BLaER1 treated with 17β-estradiol and CSF1 and Interleukin-3, amounts not matched to agents 10 nM and 100 nM (cell line): ENCODE measurements around the gene SPPL3.

Experiments used
- H3K27ac ChIP-seq, 11 experiments: shearing (Covaris generic); formaldehyde crosslinking; 2 replicates each; pipeline ENCODE4 v1.8.1; 2022
- H3K27me3 ChIP-seq, 11 experiments: shearing (Covaris generic); formaldehyde crosslinking; 2 replicates each; pipeline ENCODE4 v1.8.1; 2022
- H3K36me3 ChIP-seq, 11 experiments: shearing (Covaris generic); formaldehyde crosslinking; 2 replicates each; pipeline ENCODE4 v1.8.1; 2022
- H3K4me1 ChIP-seq, 10 experiments: shearing (Covaris generic); formaldehyde crosslinking; 2 replicates each; pipeline ENCODE4 v1.8.1; 2022
- H3K4me2 ChIP-seq, 11 experiments: shearing (Covaris generic); formaldehyde crosslinking; 2 replicates each; pipeline ENCODE4 v1.8.1; 2022
- H3K4me3 ChIP-seq, 10 experiments: shearing (Covaris generic); formaldehyde crosslinking; 2 replicates each; pipeline ENCODE4 v1.8.1; 2022
- H3K9ac ChIP-seq, 11 experiments: shearing (Covaris generic); formaldehyde crosslinking; 2 replicates each; pipeline ENCODE4 v1.8.1; 2022
- H3K9me3 ChIP-seq, 11 experiments: shearing (Covaris generic); formaldehyde crosslinking; replicated peaks in 1 of 11; 2 replicates each; pipeline ENCODE4 v1.8.1; 2022
- H4K20me1 ChIP-seq, 11 experiments: shearing (Covaris generic); formaldehyde crosslinking; 2 replicates each; pipeline ENCODE4 v1.8.1; 2022
- Cebpa-rat ChIP-seq, 11 experiments: shearing (Covaris generic); IDR thresholded peaks; 2 replicates each; pipeline ENCODE4 v1.8.1; 2022

SPPL3 gene

GRCh38 chr12:120887253-120888043 lies 16.7 kb downstream of the SPPL3 start:
- no peak for TF ChIP-seq Cebpa-rat (IDR thresholded peaks at IDR 0.05)
- Histone ChIP-seq H3K9ac (no peak overlapping the region), H3K27ac (no peak overlapping the region), H3K4me1 (peaks cover 17 to 55% (median 25%) of the 10 kb centered on the region in 10 experiments), H3K4me3 (no peak overlapping the region), H3K4me2 (peak overlapping the region in 4 of 11 experiments; percentile 50 to 71 (median 63); a peak in 6 of 22 replicates), H3K36me3 (peaks cover 0 to 33% (median 9%) of the 10 kb centered on the region in 11 experiments; a peak in 7 of 22 replicates), H4K20me1 (peaks cover 8 to 100% (median 42%) of the 10 kb centered on the region in 11 experiments; a peak in 17 of 22 replicates), H3K27me3 (no peaks in the 10 kb centered on the region), H3K9me3 (peaks cover 0 to 12% (median 3%) of the 10 kb centered on the region in 11 experiments; a peak in 5 of 22 replicates)

GRCh38 chr12:120886199-120887018 lies 17.7 kb downstream of the SPPL3 start:
- no peak for TF ChIP-seq Cebpa-rat (IDR thresholded peaks at IDR 0.05)
- Histone ChIP-seq H3K4me1 (peaks cover 17 to 44% (median 21%) of the 10 kb centered on the region in 10 experiments), H3K36me3 (peaks cover 0 to 33% (median 9%) of the 10 kb centered on the region in 11 experiments; a peak in 7 of 22 replicates), H3K9ac (peak overlapping the region in 6 of 11 experiments; percentile 22 to 50 (median 28); a peak in 11 of 22 replicates), H3K4me3 (no peak overlapping the region), H4K20me1 (peaks cover 8 to 100% (median 44%) of the 10 kb centered on the region in 11 experiments; a peak in 18 of 22 replicates), H3K27ac (peak overlapping the region; percentile 3 to 61 (median 43); a peak in 19 of 22 replicates), H3K27me3 (no peaks in the 10 kb centered on the region), H3K4me2 (peak overlapping the region; percentile 49 to 76 (median 59)), H3K9me3 (peaks cover 0 to 12% (median 3%) of the 10 kb centered on the region in 11 experiments; a peak in 5 of 22 replicates)

- H3K4me1 ChIP-seq, result peaks cover 17 to 35% (median 21%) of the 10 kb centered on the region in 10 experiments
- H3K4me3 ChIP-seq, result no peak overlapping the region
- no peak for TF ChIP-seq Cebpa-rat (IDR thresholded peaks at IDR 0.05)
- peaks cover 8 to 100% (median 37%) of the 10 kb centered on the region in 11 experiments; a peak in 18 of 22 replicates for H4K20me1 ChIP-seq
- no peaks in the 10 kb centered on the region for H3K27me3 ChIP-seq
- H3K27ac ChIP-seq, result peak overlapping the region in 4 of 11 experiments; percentile 43 to 61 (median 56); a peak in 4 of 22 replicates
- peak overlapping the region; percentile 49 to 76 (median 59); a peak in 21 of 22 replicates for H3K4me2 ChIP-seq
- H3K9ac ChIP-seq, result peak overlapping the region in 1 of 11 experiments; percentile 12; a peak in 1 of 22 replicates
- peaks cover 0 to 12% (median 3%) of the 10 kb centered on the region in 11 experiments; a peak in 5 of 22 replicates for H3K9me3 ChIP-seq
- H3K36me3 ChIP-seq, result peaks cover 0 to 33% (median 9%) of the 10 kb centered on the region in 11 experiments; a peak in 7 of 22 replicates
Observed at GRCh38 chr12:120885521-120885920, 18.6 kb downstream of the SPPL3 start.

- no peak overlapping the region for H3K27ac ChIP-seq
- H3K4me3 ChIP-seq, result no peak overlapping the region
- peaks cover 0 to 29% (median 8%) of the 10 kb centered on the region in 11 experiments; a peak in 7 of 22 replicates for H3K36me3 ChIP-seq
- H3K4me1 ChIP-seq, result peaks cover 17 to 40% (median 21%) of the 10 kb centered on the region in 10 experiments
- no peak overlapping the region for H3K4me2 ChIP-seq
- no peak overlapping the region for H3K9ac ChIP-seq
- TF ChIP-seq Cebpa-rat (IDR thresholded peaks at IDR 0.05), result no peak
- peaks cover 0 to 12% (median 3%) of the 10 kb centered on the region in 11 experiments; a peak in 5 of 22 replicates for H3K9me3 ChIP-seq
- peaks cover 8 to 100% (median 42%) of the 10 kb centered on the region in 11 experiments; a peak in 18 of 22 replicates for H4K20me1 ChIP-seq
- H3K27me3 ChIP-seq, result no peaks in the 10 kb centered on the region
Observed at GRCh38 chr12:120884644-120885043, 19.5 kb downstream of the SPPL3 start.

- Histone ChIP-seq H3K4me1 (peaks cover 17 to 38% (median 18%) of the 10 kb centered on the region in 10 experiments), H4K20me1 (peaks cover 12 to 100% (median 53%) of the 10 kb centered on the region in 11 experiments; a peak in 17 of 22 replicates), H3K27ac (no peak overlapping the region), H3K4me2 (no peak overlapping the region), H3K9me3 (peaks cover 0 to 9% (median 0%) of the 10 kb centered on the region in 11 experiments; a peak in 3 of 22 replicates), H3K36me3 (peaks cover 0 to 19% (median 3%) of the 10 kb centered on the region in 11 experiments; a peak in 4 of 22 replicates), H3K4me3 (no peak overlapping the region), H3K27me3 (no peaks in the 10 kb centered on the region), H3K9ac (no peak overlapping the region)
- TF ChIP-seq Cebpa-rat (IDR thresholded peaks at IDR 0.05), result 0 out of 22 replicates have a peak, but pooled peaks of 1 of the 11 experiments have one; percentile 30
Observed at GRCh38 chr12:120882055-120882555, 22.1 kb downstream of the SPPL3 start.

GRCh38 chr12:120879718-120880300 lies 24.3 kb downstream of the SPPL3 start:
- Histone ChIP-seq H3K4me1 (peaks cover 0 to 15% (median 0%) of the 10 kb centered on the region in 10 experiments; a peak in 4 of 20 replicates), H4K20me1 (peaks cover 4 to 100% (median 39%) of the 10 kb centered on the region in 11 experiments; a peak in 16 of 22 replicates), H3K9ac (no peak overlapping the region), H3K9me3 (peaks cover 0 to 9% (median 0%) of the 10 kb centered on the region in 11 experiments; a peak in 3 of 22 replicates), H3K27me3 (no peaks in the 10 kb centered on the region), H3K27ac (no peak overlapping the region), H3K36me3 (peaks cover 0 to 19% (median 3%) of the 10 kb centered on the region in 11 experiments; a peak in 4 of 22 replicates), H3K4me2 (no peak overlapping the region), H3K4me3 (no peak overlapping the region)
- no peak for TF ChIP-seq Cebpa-rat (IDR thresholded peaks at IDR 0.05)

GRCh38 chr12:120879102-120879501 lies 25.1 kb downstream of the SPPL3 start:
- Histone ChIP-seq H3K36me3 (peaks cover 0 to 19% (median 3%) of the 10 kb centered on the region in 11 experiments; a peak in 4 of 22 replicates), H3K9ac (no peak overlapping the region), H3K4me1 (peaks cover 0 to 17% (median 2%) of the 10 kb centered on the region in 10 experiments; a peak in 10 of 20 replicates), H3K27me3 (no peaks in the 10 kb centered on the region), H3K4me2 (no peak overlapping the region), H3K4me3 (no peak overlapping the region), H3K27ac (no peak overlapping the region), H3K9me3 (peaks cover 0 to 8% (median 0%) of the 10 kb centered on the region in 11 experiments; a peak in 3 of 22 replicates), H4K20me1 (peaks cover 4 to 100% (median 45%) of the 10 kb centered on the region in 11 experiments; a peak in 16 of 22 replicates)
- no peak for TF ChIP-seq Cebpa-rat (IDR thresholded peaks at IDR 0.05)
